OCI-LY1 (cell line): ENCODE measurements around the gene LGR4.

ENCODE experiments used
- EZH2 ChIP-seq: fragments of 200-600 bp; sonication (generic), shearing (Covaris generic); IDR thresholded peaks from 2 replicates; pipeline ENCODE4 v1.8.0; 2017; ENCODE audit warnings: borderline replicate concordance, mixed run types, mild to moderate bottlenecking, antibody characterized with exemption, low read length, moderate library complexity, mixed read lengths
- TF ChIP-seq, protein P1 (sequence below): fragments of 200-600 bp; sonication (generic), shearing (Covaris generic); IDR thresholded peaks from 2 replicates; pipeline ENCODE4 v1.5.1; 2017; ENCODE audit warnings: mild to moderate bottlenecking, antibody characterized with exemption, low read length, moderate library complexity, mixed read lengths

DNA sequence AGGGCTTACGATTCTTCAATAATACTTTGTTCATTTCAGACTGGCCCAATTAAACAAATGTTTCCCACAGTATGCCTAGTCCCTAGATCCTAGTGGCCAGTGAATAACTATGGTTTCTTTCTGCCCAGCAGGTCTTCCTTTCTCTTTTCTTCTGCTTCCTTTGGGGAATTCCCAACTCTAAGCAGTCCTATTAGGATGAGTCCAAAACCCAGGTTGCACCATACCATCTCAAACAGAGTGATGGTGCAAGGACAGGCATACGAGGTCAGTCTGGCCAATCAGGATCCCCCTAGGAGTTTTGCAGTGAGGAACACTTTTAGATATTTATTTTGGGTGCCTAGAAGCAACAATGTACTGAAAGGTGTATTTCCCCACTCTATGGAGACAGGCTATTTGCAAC lies 68.2 kb downstream of the LGR4 start:
- no peak for TF ChIP-seq EZH2
- TF ChIP-seq, protein P1, sequence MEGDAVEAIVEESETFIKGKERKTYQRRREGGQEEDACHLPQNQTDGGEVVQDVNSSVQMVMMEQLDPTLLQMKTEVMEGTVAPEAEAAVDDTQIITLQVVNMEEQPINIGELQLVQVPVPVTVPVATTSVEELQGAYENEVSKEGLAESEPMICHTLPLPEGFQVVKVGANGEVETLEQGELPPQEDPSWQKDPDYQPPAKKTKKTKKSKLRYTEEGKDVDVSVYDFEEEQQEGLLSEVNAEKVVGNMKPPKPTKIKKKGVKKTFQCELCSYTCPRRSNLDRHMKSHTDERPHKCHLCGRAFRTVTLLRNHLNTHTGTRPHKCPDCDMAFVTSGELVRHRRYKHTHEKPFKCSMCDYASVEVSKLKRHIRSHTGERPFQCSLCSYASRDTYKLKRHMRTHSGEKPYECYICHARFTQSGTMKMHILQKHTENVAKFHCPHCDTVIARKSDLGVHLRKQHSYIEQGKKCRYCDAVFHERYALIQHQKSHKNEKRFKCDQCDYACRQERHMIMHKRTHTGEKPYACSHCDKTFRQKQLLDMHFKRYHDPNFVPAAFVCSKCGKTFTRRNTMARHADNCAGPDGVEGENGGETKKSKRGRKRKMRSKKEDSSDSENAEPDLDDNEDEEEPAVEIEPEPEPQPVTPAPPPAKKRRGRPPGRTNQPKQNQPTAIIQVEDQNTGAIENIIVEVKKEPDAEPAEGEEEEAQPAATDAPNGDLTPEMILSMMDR = no peak
